ENCODE data around the gene HDAC11.

DNA sequence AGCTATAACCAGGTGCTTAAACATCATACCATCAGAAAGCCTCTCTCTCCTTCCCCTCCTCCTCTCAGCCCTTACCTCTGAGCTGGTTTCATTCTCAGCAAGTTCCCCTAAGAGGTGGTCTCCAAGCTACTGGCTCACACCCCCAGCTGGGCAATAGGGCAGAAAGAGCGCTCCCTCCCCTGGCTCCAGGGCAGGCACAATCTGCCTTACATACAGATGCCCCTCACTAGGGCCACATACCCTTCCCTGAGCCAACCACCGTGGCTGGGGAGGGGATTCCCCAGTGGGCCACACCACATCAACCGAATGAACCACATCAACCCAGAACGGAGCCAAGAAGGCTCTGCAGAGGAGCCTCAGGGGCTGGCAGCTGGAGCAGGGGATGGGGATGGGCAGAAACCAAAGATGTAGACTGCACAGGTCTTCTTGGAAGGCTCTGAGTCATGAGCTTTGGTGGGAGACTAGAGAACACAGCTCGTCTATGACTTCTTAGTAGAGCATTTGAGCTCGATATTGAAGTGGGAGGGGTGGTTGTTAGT, 64.3 kb downstream of the HDAC11 start:
- TF ChIP-seq POLR2A (IDR thresholded peaks at IDR 0.05) = no peak
- no peak for TF ChIP-seq CTCF (IDR thresholded peaks at IDR 0.05)
